ENCODE data around the gene MYO1H.
A peak's percentile ranks its signal among the peaks of the same experiment; 100 is the strongest.
"Not testable (repeated sequence)": the region's sequence is repeated elsewhere in the genome, so short reads cannot be mapped to it uniquely, and the experiment has no call there.

The MYO1H gene

GRCh38 chr12:109421355-109422087 lies 73.8 kb downstream of the MYO1H start:
- no peak for DNase-seq (ENCODE audit: low read depth)

GRCh38 chr12:109422251-109422650 lies 74.6 kb downstream of the MYO1H start:
- DNase-seq (ENCODE audit: low read depth), result no peak

- DNase-seq (ENCODE audit: low read depth), result no peak
Measured at GRCh38 chr12:109423392-109423791, 75.7 kb downstream of the MYO1H start.

GRCh38 chr12:109428037-109428629 lies 80.4 kb downstream of the MYO1H start:
- peak; percentile 67 for DNase-seq (ENCODE audit: low read depth)

GRCh38 chr12:109428804-109429203 lies 81.1 kb downstream of the MYO1H start:
- DNase-seq (ENCODE audit: low read depth), result not testable (repeated sequence)

GRCh38 chr12:109430244-109430643 lies 82.5 kb downstream of the MYO1H start:
- DNase-seq (ENCODE audit: low read depth), result no peak

- DNase-seq (ENCODE audit: low read depth), result no peak
Measured at GRCh38 chr12:109432431-109432830, 84.7 kb downstream of the MYO1H start.

GRCh38 chr12:109432842-109433304 lies 85.2 kb downstream of the MYO1H start:
- peak; percentile 68 for DNase-seq (ENCODE audit: low read depth)

- no peak for DNase-seq (ENCODE audit: low read depth)
Measured at GRCh38 chr12:109433618-109434017, 85.9 kb downstream of the MYO1H start.

- no peak for DNase-seq (ENCODE audit: low read depth)
Measured at GRCh38 chr12:109434582-109434981, 86.9 kb downstream of the MYO1H start.

- DNase-seq (ENCODE audit: low read depth), result no peak
Measured at GRCh38 chr12:109435428-109436187, 87.9 kb downstream of the MYO1H start.

GRCh38 chr12:109436188-109436560 lies 88.5 kb downstream of the MYO1H start:
- no peak for DNase-seq (ENCODE audit: low read depth)

GRCh38 chr12:109439181-109439580 lies 91.5 kb downstream of the MYO1H start:
- DNase-seq (ENCODE audit: low read depth), result no peak

- DNase-seq (ENCODE audit: low read depth), result not testable (repeated sequence)
Measured at GRCh38 chr12:109439951-109440350, 92.3 kb downstream of the MYO1H start.

- no peak for DNase-seq (ENCODE audit: low read depth)
Measured at GRCh38 chr12:109440851-109441490, 93.3 kb downstream of the MYO1H start.

GRCh38 chr12:109443794-109444193 lies 96.1 kb downstream of the MYO1H start:
- no peak for DNase-seq (ENCODE audit: low read depth)

GRCh38 chr12:109444259-109444658 lies 96.6 kb downstream of the MYO1H start:
- DNase-seq (ENCODE audit: low read depth), result no peak

- no peak for DNase-seq (ENCODE audit: low read depth)
Measured at GRCh38 chr12:109445191-109445609, 97.5 kb downstream of the MYO1H start.

GRCh38 chr12:109446869-109447268 lies 99.2 kb downstream of the MYO1H start:
- no peak for DNase-seq (ENCODE audit: low read depth)

GRCh38 chr12:109447482-109447881 lies 99.8 kb downstream of the MYO1H start:
- DNase-seq (ENCODE audit: low read depth), result no peak

GRCh38 chr12:109448272-109448671 lies 100.6 kb downstream of the MYO1H start:
- no peak for DNase-seq (ENCODE audit: low read depth)

GRCh38 chr12:109448707-109449390 lies 101.1 kb downstream of the MYO1H start:
- no peak for DNase-seq (ENCODE audit: low read depth)
